Measurements from ENCODE around the gene RNF168. TPM values are rescaled to one million over a fixed set of nuclear protein-coding genes. Genes with fewer than 3 reads are reported as not detected.
A peak's percentile ranks its signal among the peaks of the same experiment; 100 is the strongest.
"Not testable (repeated sequence)": the region's sequence is repeated elsewhere in the genome, so short reads cannot be mapped to it uniquely, and the experiment has no call there.

Gene RNF168
- polyA plus RNA-seq, 1 experiment = 4.1 TPM

DNA sequence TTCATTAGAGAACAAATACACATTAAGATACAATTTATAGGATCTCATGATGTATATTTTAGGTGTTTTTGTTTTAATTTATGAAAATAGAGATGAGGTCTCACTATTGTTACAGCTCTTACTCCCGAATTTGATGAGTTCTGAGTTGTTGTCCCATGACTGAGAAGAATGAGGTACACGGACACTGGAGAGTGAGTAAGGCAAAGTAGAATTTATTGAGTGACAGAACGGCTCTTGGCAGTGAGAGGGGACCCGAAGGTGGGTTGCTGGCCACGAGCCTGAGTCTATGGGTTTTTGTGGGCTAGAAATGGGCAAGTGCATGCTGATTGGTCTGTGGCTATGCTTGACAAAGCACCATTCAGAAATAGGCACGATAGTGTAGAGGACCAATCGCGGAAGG lies 3.1 kb upstream of the RNF168 start:
- DNase-seq (ENCODE audit: low read depth, low spot score) = no peak
- POLR2A ChIA-PET = no interaction called here
- CTCF ChIA-PET = interaction anchor here (0.9 kb wide), 1 partner anchor 16 kb away, joined by 3 read pairs; no protein-coding TSS in a partner anchor
- Histone ChIP-seq H3K9me3 (ENCODE audit: control insufficient read depth, insufficient read depth, low read length) (no peaks in the 10 kb centered on the region; the same call in none of the 2 replicates), H3K27me3 (ENCODE audit: control insufficient read depth, insufficient read depth, low read length) (no peaks in the 10 kb centered on the region), H3K4me3 (ENCODE audit: low read depth, low read length) (no peak overlapping the region), H3K27ac (ENCODE audit: low read depth, low read length) (no peak overlapping the region)
- TF ChIP-seq, protein P1, sequence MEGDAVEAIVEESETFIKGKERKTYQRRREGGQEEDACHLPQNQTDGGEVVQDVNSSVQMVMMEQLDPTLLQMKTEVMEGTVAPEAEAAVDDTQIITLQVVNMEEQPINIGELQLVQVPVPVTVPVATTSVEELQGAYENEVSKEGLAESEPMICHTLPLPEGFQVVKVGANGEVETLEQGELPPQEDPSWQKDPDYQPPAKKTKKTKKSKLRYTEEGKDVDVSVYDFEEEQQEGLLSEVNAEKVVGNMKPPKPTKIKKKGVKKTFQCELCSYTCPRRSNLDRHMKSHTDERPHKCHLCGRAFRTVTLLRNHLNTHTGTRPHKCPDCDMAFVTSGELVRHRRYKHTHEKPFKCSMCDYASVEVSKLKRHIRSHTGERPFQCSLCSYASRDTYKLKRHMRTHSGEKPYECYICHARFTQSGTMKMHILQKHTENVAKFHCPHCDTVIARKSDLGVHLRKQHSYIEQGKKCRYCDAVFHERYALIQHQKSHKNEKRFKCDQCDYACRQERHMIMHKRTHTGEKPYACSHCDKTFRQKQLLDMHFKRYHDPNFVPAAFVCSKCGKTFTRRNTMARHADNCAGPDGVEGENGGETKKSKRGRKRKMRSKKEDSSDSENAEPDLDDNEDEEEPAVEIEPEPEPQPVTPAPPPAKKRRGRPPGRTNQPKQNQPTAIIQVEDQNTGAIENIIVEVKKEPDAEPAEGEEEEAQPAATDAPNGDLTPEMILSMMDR (IDR thresholded peaks at IDR 0.05; ENCODE audit: low read depth, low read length) = no peak

DNA sequence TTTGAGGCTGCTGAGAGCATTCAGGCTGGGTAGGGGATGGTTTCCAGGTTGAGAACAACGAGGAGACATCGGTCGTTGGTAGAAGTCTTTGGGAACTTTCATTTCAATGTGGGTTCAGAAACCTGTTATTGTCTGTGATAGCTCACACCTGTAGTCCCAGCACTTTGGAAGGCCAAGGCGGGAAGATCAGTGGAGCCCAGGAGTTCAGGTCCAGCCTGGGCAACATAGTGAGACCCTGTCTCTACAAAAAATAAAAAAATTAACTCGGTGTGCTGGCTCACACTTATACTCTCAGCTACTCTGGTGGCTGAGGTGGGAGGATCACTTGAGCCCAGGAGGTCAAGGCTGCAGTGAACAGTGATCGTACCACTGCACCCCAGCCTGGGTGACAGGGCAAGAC lies 988 bp upstream of the RNF168 start:
- CTCF ChIA-PET = interaction anchor here (0.6 kb wide), 1 partner anchor 19 kb away, joined by 3 read pairs; no protein-coding TSS in a partner anchor
- no peak overlapping the region for H3K4me3 ChIP-seq (ENCODE audit: low read depth, low read length)
- no peak overlapping the region for H3K27ac ChIP-seq (ENCODE audit: low read depth, low read length)
- H3K27me3 ChIP-seq (ENCODE audit: control insufficient read depth, insufficient read depth, low read length) = no peaks in the 10 kb centered on the region
- POLR2A ChIA-PET = interaction anchor here (1.4 kb wide), 1 partner anchor 24 kb away, joined by 6 read pairs; no protein-coding TSS in a partner anchor
- H3K9me3 ChIP-seq (ENCODE audit: control insufficient read depth, insufficient read depth, low read length) = no peaks in the 10 kb centered on the region; the same call in none of the 2 replicates
- TF ChIP-seq, protein P1 (IDR thresholded peaks at IDR 0.05; ENCODE audit: low read depth, low read length) = no peak
- DNase-seq (ENCODE audit: low read depth, low spot score) = no peak

DNA sequence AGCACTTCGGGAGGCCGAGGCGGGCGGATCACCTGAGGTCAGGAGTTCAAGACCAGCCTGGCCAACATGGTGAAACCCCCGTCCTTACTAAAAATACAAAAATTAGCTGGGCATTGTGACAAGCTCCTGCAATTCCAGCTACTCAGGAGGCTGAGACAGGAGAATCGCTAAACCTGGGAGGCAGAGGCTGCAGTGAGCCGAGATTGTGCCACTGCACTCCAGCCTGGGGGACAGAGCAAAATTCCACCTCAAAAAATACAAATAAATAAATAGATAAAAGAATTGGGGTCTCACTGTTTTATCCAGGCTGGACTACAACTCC lies 470 bp upstream of the RNF168 start:
- H3K4me3 ChIP-seq (ENCODE audit: low read depth, low read length) = peak overlapping the region; percentile 94
- H3K9me3 ChIP-seq (ENCODE audit: control insufficient read depth, insufficient read depth, low read length); H3K27me3 ChIP-seq (ENCODE audit: control insufficient read depth, insufficient read depth, low read length); DNase-seq (ENCODE audit: low read depth, low spot score): not testable (repeated sequence)
- H3K27ac ChIP-seq (ENCODE audit: low read depth, low read length) = peak overlapping the region; percentile 94
- CTCF ChIA-PET = interaction anchor here (0.6 kb wide), 1 partner anchor 19 kb away, joined by 3 read pairs; no protein-coding TSS in a partner anchor
- POLR2A ChIA-PET = interaction anchor here (0.6 to 1.4 kb wide), 2 partner anchors 25 to 39 kb away, joined by 6 to 7 read pairs; no protein-coding TSS in a partner anchor

DNA sequence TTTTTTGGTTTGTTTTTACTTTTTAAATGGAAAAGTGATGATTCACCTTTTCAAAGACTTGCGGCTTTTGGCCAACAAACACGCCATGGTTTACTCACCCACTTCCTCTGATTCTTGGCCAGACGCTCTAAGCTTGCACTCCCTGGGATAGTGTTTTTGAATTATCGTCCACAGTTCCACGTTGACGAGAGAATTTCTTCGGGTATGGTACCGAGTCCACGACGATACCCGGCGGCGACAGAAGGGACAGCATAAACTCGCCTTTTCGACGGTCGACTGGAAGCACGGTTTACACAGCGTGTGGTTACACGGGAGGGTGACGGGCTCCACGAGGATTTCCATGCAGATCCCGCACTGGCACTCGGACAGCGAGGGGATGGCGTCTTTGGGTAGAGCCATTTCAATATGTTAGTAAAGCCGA lies 783 bp downstream of the RNF168 start:
- TF ChIP-seq, protein P1 (IDR thresholded peaks at IDR 0.05; ENCODE audit: low read depth, low read length) = no peak
- CTCF ChIA-PET = no interaction called here

DNA sequence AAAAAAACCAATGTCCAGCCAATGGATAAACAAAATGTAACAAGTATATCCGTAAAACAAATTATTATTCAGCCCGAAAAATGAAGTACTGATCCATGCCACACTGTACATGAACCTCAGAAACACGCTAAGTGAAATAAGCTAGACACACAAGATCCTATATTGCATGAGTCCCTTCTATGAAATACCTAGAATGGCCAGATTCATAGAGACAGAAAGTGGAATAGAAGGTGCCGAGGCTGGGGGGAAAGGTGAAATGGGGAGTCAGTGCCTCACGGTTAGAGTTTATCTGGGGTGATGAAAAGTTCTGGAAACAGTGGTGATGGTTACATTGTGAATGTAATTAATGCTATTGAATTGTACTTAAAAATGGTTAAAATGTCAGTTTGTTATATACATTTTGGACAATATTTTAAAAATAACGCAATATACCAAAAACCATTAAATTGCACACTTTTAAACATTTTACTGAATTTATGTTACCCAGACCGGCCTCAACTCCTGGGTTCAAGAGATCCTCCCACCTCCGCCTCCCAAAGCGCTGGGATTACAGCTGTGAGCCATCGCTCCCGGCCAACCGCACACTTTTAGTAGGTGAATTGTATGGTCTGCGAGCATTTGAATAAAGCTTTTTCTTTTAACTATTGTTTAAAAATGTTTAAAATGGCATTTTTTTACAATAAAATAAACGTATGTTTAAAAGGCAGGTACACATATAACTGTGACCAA lies 2.1 kb downstream of the RNF168 start:
- no peak overlapping the region for H3K27ac ChIP-seq (ENCODE audit: low read depth, low read length)
- no peaks in the 10 kb centered on the region for H3K27me3 ChIP-seq (ENCODE audit: control insufficient read depth, insufficient read depth, low read length)
- ChIA-PET CTCF (no interaction called here), POLR2A (interaction anchor here (0.7 kb wide), 1 partner anchor 137 kb away, joined by 4 read pairs; no protein-coding TSS in a partner anchor)
- no peak for DNase-seq (ENCODE audit: low read depth, low spot score)
- TF ChIP-seq, protein P1 (IDR thresholded peaks at IDR 0.05; ENCODE audit: low read depth, low read length) = no peak
- no peaks in the 10 kb centered on the region; the same call in 1 of the 2 replicates for H3K9me3 ChIP-seq (ENCODE audit: control insufficient read depth, insufficient read depth, low read length)
- H3K4me3 ChIP-seq (ENCODE audit: low read depth, low read length) = peak overlapping the region; percentile 94

More for the DNA sequence above, 783 bp downstream of the RNF168 start:
- Histone ChIP-seq H3K27me3 (ENCODE audit: control insufficient read depth, insufficient read depth, low read length) (no peaks in the 10 kb centered on the region), H3K4me3 (ENCODE audit: low read depth, low read length) (peak overlapping the region; percentile 94), H3K27ac (ENCODE audit: low read depth, low read length) (peak overlapping the region; percentile 94), H3K9me3 (ENCODE audit: control insufficient read depth, insufficient read depth, low read length) (no peaks in the 10 kb centered on the region; the same call in none of the 2 replicates)
- POLR2A ChIA-PET = no interaction called here
- DNase-seq (ENCODE audit: low read depth, low spot score) = peak; percentile 64

Measured in AG04450 (cell line).